K562 (cell line): ENCODE data around the gene NDUFAF3. TPM values are rescaled to one million over a fixed set of nuclear protein-coding genes. Genes with fewer than 3 reads are reported as not detected.

Experiments
- ATF1 ChIP-seq, 2 experiments: fragments of 450-650 bp in 1 of 2; IDR thresholded peaks; 2 replicates each; pipeline ENCODE4 v1.6.1; 2016; ENCODE audit warnings: missing compliant biosample characterization in 1 of 2, missing genetic modification characterization in 1 of 2
- CCNT2 ChIP-seq: IDR thresholded peaks from 2 replicates; pipeline ENCODE4 v1.6.1; 2011; ENCODE audit warnings: borderline replicate concordance, low read depth, mild to moderate bottlenecking, moderate library complexity, mixed read lengths, low read length; ENCODE audit not compliant: insufficient read length; ENCODE audit errors: extremely low read depth
- FUS ChIP-seq: fragments of 200-400 bp; formaldehyde crosslinking; optimal IDR thresholded peaks from 2 replicates; pipeline ENCODE3; 2017; ENCODE audit warnings: low read depth, low read length
- GABPA ChIP-seq: fragments of 200-800 bp; sonication (Bioruptor generic); conservative IDR thresholded peaks from 2 replicates; pipeline ENCODE4 v1.6.1; 2016; ENCODE audit warnings: low read depth, missing genetic modification characterization, missing compliant biosample characterization
- KDM5B ChIP-seq: fragments of 200-600 bp; sonication (generic); IDR thresholded peaks from 2 replicates; pipeline ENCODE4 v1.6.1; 2012; ENCODE audit warnings: low read depth, mild to moderate bottlenecking, moderate library complexity, low read length, control low read depth, inconsistent platforms; ENCODE audit not compliant: insufficient replicate concordance
- LEF1 ChIP-seq: fragments of 450-650 bp; IDR thresholded peaks from 2 replicates; pipeline ENCODE4 v1.6.1; 2016; ENCODE audit warnings: mild to moderate bottlenecking
- MTA3 ChIP-seq: fragments of 450-650 bp; formaldehyde crosslinking; IDR thresholded peaks from 2 replicates; pipeline ENCODE4 v1.6.1; 2017; ENCODE audit warnings: mild to moderate bottlenecking, borderline replicate concordance
- NCOR1 ChIP-seq: fragments of 450-650 bp; IDR thresholded peaks from 2 replicates; pipeline ENCODE4 v1.6.1; 2016; ENCODE audit warnings: mild to moderate bottlenecking, moderate library complexity
- POLR2G ChIP-seq: fragments of 200-400 bp; formaldehyde crosslinking; IDR thresholded peaks from 2 replicates; pipeline ENCODE4 v1.6.1; 2017; ENCODE audit warnings: low read depth, mild to moderate bottlenecking, antibody characterized with exemption, low read length, moderate library complexity
- PRPF4 ChIP-seq: fragments of 200-400 bp; formaldehyde crosslinking; IDR thresholded peaks from one replicate; pipeline ENCODE4 v1.6.1; 2017; ENCODE audit warnings: low read length, low read depth, mild to moderate bottlenecking; ENCODE audit not compliant: insufficient read depth, poor library complexity, severe bottlenecking
- TCF3 ChIP-seq: sonication (generic); formaldehyde crosslinking; IDR thresholded peaks from 2 replicates; pipeline ENCODE4 v1.4.0; 2020; ENCODE audit warnings: mild to moderate bottlenecking, missing genetic modification reagents
- TEAD4 ChIP-seq, 2 experiments: sonication (generic) in 1 of 2; formaldehyde crosslinking in 1 of 2; IDR thresholded peaks; 2 replicates each; pipeline versions ENCODE4 v1.6.1 to v1.8.0; 2012 to 2022; ENCODE audit warnings: borderline replicate concordance in 1 of 2, inconsistent platforms in 1 of 2, low read length in 1 of 2, mild to moderate bottlenecking in 1 of 2, missing genetic modification reagents in 1 of 2
- TRIM24 ChIP-seq, 2 experiments: fragments of 450-650 bp; IDR thresholded peaks; 2 replicates each; pipeline ENCODE4 v1.6.1; 2016
- XRCC5 ChIP-seq: fragments of 200-400 bp; formaldehyde crosslinking; IDR thresholded peaks from 2 replicates; pipeline ENCODE4 v1.6.1; 2017; ENCODE audit warnings: low read depth, mild to moderate bottlenecking, low read length
- ZBTB33 ChIP-seq: sonication (generic); formaldehyde crosslinking; IDR thresholded peaks from 2 replicates; pipeline ENCODE4 v1.8.1; 2023; ENCODE audit warnings: mild to moderate bottlenecking, missing genetic modification reagents
- ZNF316 ChIP-seq: fragments of 450-650 bp; IDR thresholded peaks from 2 replicates; pipeline ENCODE4 v1.6.1; 2016
- ZNF445 ChIP-seq: fragments of 250-450 bp; sonication (Bioruptor Pico); IDR thresholded peaks from 2 replicates; pipeline ENCODE4 v1.4.0; 2020; ENCODE audit warnings: low read depth, mild to moderate bottlenecking, moderate library complexity
- polyA plus RNA-seq, 8 experiments: library from polyadenylated mRNA; depleted of rRNA in 4 of 8; stranded (reverse) in 5 of 8; unstranded in 3 of 8; fragments of >200 nt; fragmentation: Nextera tagmentation in 2 of 8; fragmentation: Illumina TruSeq in 1 of 8; extraction: Ambion mirVana in 2 of 8; extraction: Trizol in 1 of 8; gene quantifications; 2 replicates each; pipeline versions ENCODE4 v1.2.1 to v1.2.3, GENCODE V29; 2011 to 2014; ENCODE audit warnings: inconsistent platforms in 1 of 8, missing spikeins in 1 of 8
- total RNA-seq, 7 experiments: library from RNA; depleted of rRNA in 6 of 7; stranded (reverse); fragments of >200 nt in 6 of 7; fragmentation: Illumina TruSeq in 2 of 7; extraction: Trizol in 2 of 7; gene quantifications; 2 replicates each; pipeline versions ENCODE4 v1.2.1 to v1.2.3, GENCODE V29; 2011 to 2021; ENCODE audit warnings: low replicate concordance in 1 of 7
- TF ChIP-seq, protein P1 (sequence below): IDR thresholded peaks from 3 replicates; pipeline ENCODE4 v1.6.1; 2011; ENCODE audit warnings: borderline replicate concordance, mild to moderate bottlenecking, moderate library complexity; ENCODE audit not compliant: insufficient read length; ENCODE audit errors: extremely low read depth
- TF ChIP-seq, protein P2 (sequence below): fragments of 450-650 bp; IDR thresholded peaks from 2 replicates; pipeline ENCODE4 v1.6.1; 2016; ENCODE audit warnings: mild to moderate bottlenecking

NDUFAF3 gene
- total and polyA plus RNA-seq, 9 of the 15 experiments (the other 6 are each of a cell fraction or from before 2014, with no cell fraction given), result 17.0 to 127 (median 36.3) TPM

GRCh38 chr3:49007068-49007770 lies 14.7 kb upstream of the NDUFAF3 start, which contains the start of gene WDR6 (continued):
- TF ChIP-seq PRPF4 (peak; percentile 2), MTA3 (peak; percentile 50), GABPA (tag) (0 out of 2 replicates have a peak, but pooled peaks have one; percentile 25), TEAD4 (IDR thresholded peaks at IDR 0.05; ENCODE audit: low read length) (0 out of 2 replicates have a peak, but pooled peaks have one; percentile 5), TEAD4 (CRISPR knock-in tag; IDR thresholded peaks at IDR 0.05; ENCODE audit: borderline replicate concordance) (no peak), TCF3 (CRISPR knock-in tag) (no peak), CCNT2 (peak; percentile 29), ZNF445 (CRISPR knock-in tag) (no peak), KDM5B (peak; percentile 84), NCOR1 (0 out of 2 replicates have a peak, but pooled peaks have one; percentile 16), LEF1 (0 out of 2 replicates have a peak, but pooled peaks have one; percentile 27), FUS (no peak), XRCC5 (peak; percentile 64), ZBTB33 (CRISPR knock-in tag) (peak; percentile 35; the same call in 1 of the 2 replicates), POLR2G (peak; percentile 94), ATF1 (CRISPR knock-in tag; IDR thresholded peaks at IDR 0.05) (no peak), ATF1 (tag; IDR thresholded peaks at IDR 0.05) (peak; percentile 73), ZNF316 (peak; percentile 34; the same call in 1 of the 2 replicates), TRIM24 (IDR thresholded peaks at IDR 0.05) (peak in 1 of 2 experiments; percentile 25; a peak in 1 of 4 replicates)
- TF ChIP-seq, protein P1, sequence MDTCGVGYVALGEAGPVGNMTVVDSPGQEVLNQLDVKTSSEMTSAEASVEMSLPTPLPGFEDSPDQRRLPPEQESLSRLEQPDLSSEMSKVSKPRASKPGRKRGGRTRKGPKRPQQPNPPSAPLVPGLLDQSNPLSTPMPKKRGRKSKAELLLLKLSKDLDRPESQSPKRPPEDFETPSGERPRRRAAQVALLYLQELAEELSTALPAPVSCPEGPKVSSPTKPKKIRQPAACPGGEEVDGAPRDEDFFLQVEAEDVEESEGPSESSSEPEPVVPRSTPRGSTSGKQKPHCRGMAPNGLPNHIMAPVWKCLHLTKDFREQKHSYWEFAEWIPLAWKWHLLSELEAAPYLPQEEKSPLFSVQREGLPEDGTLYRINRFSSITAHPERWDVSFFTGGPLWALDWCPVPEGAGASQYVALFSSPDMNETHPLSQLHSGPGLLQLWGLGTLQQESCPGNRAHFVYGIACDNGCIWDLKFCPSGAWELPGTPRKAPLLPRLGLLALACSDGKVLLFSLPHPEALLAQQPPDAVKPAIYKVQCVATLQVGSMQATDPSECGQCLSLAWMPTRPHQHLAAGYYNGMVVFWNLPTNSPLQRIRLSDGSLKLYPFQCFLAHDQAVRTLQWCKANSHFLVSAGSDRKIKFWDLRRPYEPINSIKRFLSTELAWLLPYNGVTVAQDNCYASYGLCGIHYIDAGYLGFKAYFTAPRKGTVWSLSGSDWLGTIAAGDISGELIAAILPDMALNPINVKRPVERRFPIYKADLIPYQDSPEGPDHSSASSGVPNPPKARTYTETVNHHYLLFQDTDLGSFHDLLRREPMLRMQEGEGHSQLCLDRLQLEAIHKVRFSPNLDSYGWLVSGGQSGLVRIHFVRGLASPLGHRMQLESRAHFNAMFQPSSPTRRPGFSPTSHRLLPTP, result no peak
- TF ChIP-seq, protein P2, sequence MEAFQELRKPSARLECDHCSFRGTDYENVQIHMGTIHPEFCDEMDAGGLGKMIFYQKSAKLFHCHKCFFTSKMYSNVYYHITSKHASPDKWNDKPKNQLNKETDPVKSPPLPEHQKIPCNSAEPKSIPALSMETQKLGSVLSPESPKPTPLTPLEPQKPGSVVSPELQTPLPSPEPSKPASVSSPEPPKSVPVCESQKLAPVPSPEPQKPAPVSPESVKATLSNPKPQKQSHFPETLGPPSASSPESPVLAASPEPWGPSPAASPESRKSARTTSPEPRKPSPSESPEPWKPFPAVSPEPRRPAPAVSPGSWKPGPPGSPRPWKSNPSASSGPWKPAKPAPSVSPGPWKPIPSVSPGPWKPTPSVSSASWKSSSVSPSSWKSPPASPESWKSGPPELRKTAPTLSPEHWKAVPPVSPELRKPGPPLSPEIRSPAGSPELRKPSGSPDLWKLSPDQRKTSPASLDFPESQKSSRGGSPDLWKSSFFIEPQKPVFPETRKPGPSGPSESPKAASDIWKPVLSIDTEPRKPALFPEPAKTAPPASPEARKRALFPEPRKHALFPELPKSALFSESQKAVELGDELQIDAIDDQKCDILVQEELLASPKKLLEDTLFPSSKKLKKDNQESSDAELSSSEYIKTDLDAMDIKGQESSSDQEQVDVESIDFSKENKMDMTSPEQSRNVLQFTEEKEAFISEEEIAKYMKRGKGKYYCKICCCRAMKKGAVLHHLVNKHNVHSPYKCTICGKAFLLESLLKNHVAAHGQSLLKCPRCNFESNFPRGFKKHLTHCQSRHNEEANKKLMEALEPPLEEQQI, result no peak
